IMR-90 (cell line): Measurements from ENCODE around the gene NGFR. TPM values are rescaled to one million over a fixed set of nuclear protein-coding genes. Genes with fewer than 3 reads are reported as not detected.

Experiments used
- ATAC-seq: fragments of 200-7000 bp; cut with Tn5 transposase; 2 replicates; pipeline ENCODE4 v1.9.1; 2020; ENCODE audit warnings: low read depth, mild to moderate bottlenecking, moderate library complexity
- BruUV-seq: library from RNA; stranded (reverse); fragments of 400-500 nt; replicated peaks from 2 replicates; lab custom pipeline; 2021; lab: Mats Ljungman, UMichigan
- CTCF ChIA-PET: fragments of 300-600 bp; formaldehyde crosslinking; extraction: SDS; loops from one replicate; lab custom pipeline; 2021; ENCODE audit warnings: antibody characterized with exemption; lab: Yijun Ruan, JAX
- POLR2A ChIA-PET: fragments of 300-600 bp; sonication (Branson Sonifier 250); formaldehyde crosslinking; loops from one replicate; lab custom pipeline; 2022; ENCODE audit warnings: antibody characterized with exemption; ENCODE audit not compliant: unreplicated experiment; lab: Charles Lee
- DNase-seq: peaks from one replicate; pipeline ENCODE4 v3.0.0; 2013
- H2AFZ ChIP-seq: replicated peaks from 2 replicates; pipeline ENCODE3; 2013; ENCODE audit warnings: low read length, mild to moderate bottlenecking; ENCODE audit not compliant: poor library complexity
- H2AK5ac ChIP-seq: 2 replicates; pipeline ENCODE4 v1.6.1; 2013; ENCODE audit warnings: low read depth, low read length, inconsistent platforms
- H2AK9ac ChIP-seq: replicated peaks from 2 replicates; pipeline ENCODE3; 2013; ENCODE audit warnings: mild to moderate bottlenecking, low read depth, low read length, moderate library complexity; ENCODE audit not compliant: poor library complexity
- H2BK120ac ChIP-seq: 2 replicates; pipeline ENCODE4 v1.6.1; 2013; ENCODE audit warnings: low read depth, low read length, inconsistent platforms
- H2BK15ac ChIP-seq: 3 replicates; pipeline ENCODE4 v1.6.1; 2013; ENCODE audit warnings: low read depth, low read length, inconsistent platforms
- H2BK20ac ChIP-seq: 2 replicates; pipeline ENCODE4 v1.6.1; 2013; ENCODE audit warnings: low read depth, mild to moderate bottlenecking, inconsistent platforms, low read length, moderate library complexity
- H2BK5ac ChIP-seq: 2 replicates; pipeline ENCODE4 v1.6.1; 2013; ENCODE audit warnings: mild to moderate bottlenecking, low read depth, low read length, inconsistent platforms; ENCODE audit not compliant: poor library complexity, severe bottlenecking
- H3K14ac ChIP-seq: replicated peaks from 2 replicates; pipeline ENCODE4 v1.6.1; 2013; ENCODE audit warnings: low read depth, low read length, inconsistent platforms
- H3K18ac ChIP-seq: 2 replicates; pipeline ENCODE4 v1.6.1; 2013; ENCODE audit warnings: low read depth, low read length, control low read depth
- H3K23ac ChIP-seq: 2 replicates; pipeline ENCODE4 v1.6.1; 2013; ENCODE audit warnings: low read depth, low read length, inconsistent platforms
- H3K27ac ChIP-seq: 2 replicates; pipeline ENCODE4 v1.5.1; 2013; ENCODE audit warnings: mild to moderate bottlenecking, control low read depth, low read length; ENCODE audit not compliant: insufficient read depth
- H3K27me3 ChIP-seq: 2 replicates; pipeline ENCODE4 v1.6.1; 2013; ENCODE audit warnings: low read length; ENCODE audit not compliant: control insufficient read depth, insufficient read depth
- H3K36me3 ChIP-seq: 2 replicates; pipeline ENCODE4 v1.6.1; 2013; ENCODE audit warnings: low read length, mixed read lengths; ENCODE audit not compliant: control insufficient read depth, insufficient read depth
- H3K4ac ChIP-seq: 2 replicates; pipeline ENCODE4 v1.6.1; 2013; ENCODE audit warnings: low read depth, low read length, inconsistent platforms
- H3K4me1 ChIP-seq: 2 replicates; pipeline ENCODE4 v1.6.1; 2013; ENCODE audit warnings: low read length, mixed read lengths; ENCODE audit not compliant: control insufficient read depth, insufficient read depth
- H3K4me2 ChIP-seq: 2 replicates; pipeline ENCODE4 v1.6.1; 2013; ENCODE audit warnings: low read depth, mild to moderate bottlenecking, control low read depth, low read length, moderate library complexity
- H3K4me3 ChIP-seq: 2 replicates; pipeline ENCODE4 v1.5.1; 2013; ENCODE audit warnings: low read depth, mild to moderate bottlenecking, control low read depth, low read length, moderate library complexity; ENCODE audit not compliant: insufficient read depth
- H3K56ac ChIP-seq: 2 replicates; pipeline ENCODE4 v1.6.1; 2013; ENCODE audit warnings: low read length, inconsistent platforms; ENCODE audit not compliant: insufficient read depth; ENCODE audit errors: extremely low read depth
- H3K79me1 ChIP-seq, 2 experiments: 2 replicates each; pipeline ENCODE4 v1.6.1; 2013; ENCODE audit warnings: low read length in 2 of 2, inconsistent platforms in 1 of 2, low read depth in 1 of 2
- H3K9ac ChIP-seq: 2 replicates; pipeline ENCODE4 v1.6.1; 2013; ENCODE audit warnings: low read depth, low read length, control low read depth
- H3K9me1 ChIP-seq: 2 replicates; pipeline ENCODE4 v1.6.1; 2013; ENCODE audit warnings: low read length, inconsistent platforms; ENCODE audit not compliant: insufficient read depth
- H3K9me3 ChIP-seq: 2 replicates; pipeline ENCODE4 v1.6.1; 2013; ENCODE audit warnings: low read length; ENCODE audit not compliant: control insufficient read depth, insufficient read depth
- H4K20me1 ChIP-seq: 2 replicates; pipeline ENCODE4 v1.6.1; 2013; ENCODE audit warnings: low read length, inconsistent platforms; ENCODE audit not compliant: insufficient read depth
- H4K5ac ChIP-seq: 2 replicates; pipeline ENCODE4 v1.6.1; 2013; ENCODE audit warnings: mild to moderate bottlenecking, low read depth, low read length, control low read depth
- H4K8ac ChIP-seq, 2 experiments: 2 replicates each; pipeline ENCODE4 v1.6.1; 2013; ENCODE audit warnings: low read depth in 2 of 2, low read length in 2 of 2, control low read depth in 1 of 2, inconsistent platforms in 1 of 2
- H4K91ac ChIP-seq: 2 replicates; pipeline ENCODE4 v1.6.1; 2013; ENCODE audit warnings: low read depth, low read length, inconsistent platforms; ENCODE audit not compliant: insufficient read depth
- BHLHE40 ChIP-seq: fragments of 150-350 bp; IDR thresholded peaks from 2 replicates; pipeline ENCODE4 v1.6.1; 2016; ENCODE audit warnings: mild to moderate bottlenecking, low read depth, low read length
- CEBPB ChIP-seq: IDR thresholded peaks from 2 replicates; pipeline ENCODE4 v1.6.1; 2012; ENCODE audit warnings: low read depth, low read length, improper control_type of control experiment
- CHD1 ChIP-seq: IDR thresholded peaks from 2 replicates; pipeline ENCODE4 v1.6.1; 2012; ENCODE audit warnings: low read depth, low read length, improper control_type of control experiment
- CTCF ChIP-seq: conservative IDR thresholded peaks from 2 replicates; pipeline ENCODE4 v1.5.1; 2012; ENCODE audit warnings: mild to moderate bottlenecking, low read depth, low read length, improper control_type of control experiment
- ELK1 ChIP-seq: fragments of 150-350 bp; IDR thresholded peaks from 2 replicates; pipeline ENCODE4 v1.6.1; 2016; ENCODE audit warnings: low read depth, mild to moderate bottlenecking, low read length, moderate library complexity, borderline replicate concordance
- FOS ChIP-seq: fragments of 150-350 bp; IDR thresholded peaks from 2 replicates; pipeline ENCODE4 v1.6.1; 2016; ENCODE audit warnings: low read depth, low read length
- MAFK ChIP-seq: IDR thresholded peaks from 2 replicates; pipeline ENCODE4 v1.6.1; 2012; ENCODE audit warnings: low read depth, low read length, improper control_type of control experiment
- MAZ ChIP-seq: IDR thresholded peaks from 2 replicates; pipeline ENCODE4 v1.6.1; 2012; ENCODE audit warnings: low read depth, mild to moderate bottlenecking, low read length, improper control_type of control experiment, moderate library complexity, borderline replicate concordance
- MXI1 ChIP-seq: IDR thresholded peaks from 2 replicates; pipeline ENCODE4 v1.6.1; 2012; ENCODE audit warnings: low read depth, mild to moderate bottlenecking, low read length, moderate library complexity, borderline replicate concordance
- NFE2L2 ChIP-seq: fragments of 150-350 bp; IDR thresholded peaks from 2 replicates; pipeline ENCODE4 v1.6.1; 2016; ENCODE audit warnings: low read depth, mild to moderate bottlenecking, low read length
- POLR2A ChIP-seq: IDR thresholded peaks from 2 replicates; pipeline ENCODE4 v1.6.1; 2012; ENCODE audit warnings: mild to moderate bottlenecking, low read depth, low read length
- RAD21 ChIP-seq: IDR thresholded peaks from 2 replicates; pipeline ENCODE4 v1.6.1; 2012; ENCODE audit warnings: low read length, improper control_type of control experiment
- RCOR1 ChIP-seq: IDR thresholded peaks from 2 replicates; pipeline ENCODE4 v1.6.1; 2012; ENCODE audit warnings: mild to moderate bottlenecking, low read length, improper control_type of control experiment; ENCODE audit not compliant: insufficient replicate concordance
- RFX5 ChIP-seq: IDR thresholded peaks from 2 replicates; pipeline ENCODE4 v1.8.0; 2012; ENCODE audit warnings: low read depth, mild to moderate bottlenecking, low read length, moderate library complexity
- SMC3 ChIP-seq: fragments of 150-350 bp; IDR thresholded peaks from 2 replicates; pipeline ENCODE4 v1.6.1; 2016; ENCODE audit warnings: low read depth, mild to moderate bottlenecking, antibody characterized with exemption, low read length, moderate library complexity
- WGBS, 2 experiments: methylation state at CpG; one replicate each; pipeline versions ENCODE4 v1.1.5 to v1.1.7; 2013; ENCODE audit warnings: missing lambda C conversion rate in 2 of 2; ENCODE audit not compliant: insufficient read length in 1 of 2; ENCODE audit errors: extremely low coverage in 2 of 2; 5-methylcytosine and 5-hydroxymethylcytosine counted together
- dilution Hi-C: fragments of 300-500 bp; cut with HindIII; formaldehyde crosslinking; loops from one replicate; pipeline ENCODE4 v1.14.3; 2018; ENCODE audit warnings: low sequenced_read_pairs; ENCODE audit not compliant: unreplicated experiment
- in situ Hi-C: fragments of 300-500 bp; cut with MboI; formaldehyde crosslinking; loops from 3 replicates; pipeline ENCODE4 v1.14.3; 2019; ENCODE audit warnings: low sequenced_read_pairs, inconsistent platforms, mixed read lengths
- intact Hi-C: fragments of 100-400 bp; cut with micrococcal nuclease; formaldehyde crosslinking; loops from 2 replicates; pipeline ENCODE4 v1.10.0; 2022
- polyA plus RNA-seq, 3 experiments: library from polyadenylated mRNA; depleted of rRNA; stranded (reverse); fragments of >200 nt; gene quantifications; 2 replicates each; pipeline ENCODE4 v1.2.3, GENCODE V29; 2012; ENCODE audit warnings: low replicate concordance in 1 of 3
- total RNA-seq: library from RNA; depleted of rRNA; stranded (reverse); fragments of >200 nt; gene quantifications from 2 replicates; pipeline ENCODE4 v1.2.3, GENCODE V29; 2012
- TF ChIP-seq, protein P1 (sequence below): fragments of 150-350 bp; IDR thresholded peaks from 2 replicates; pipeline ENCODE4 v1.6.1; 2017; ENCODE audit warnings: mild to moderate bottlenecking, antibody characterized with exemption, low read length, low read depth

The NGFR gene
- total and polyA plus RNA-seq, 2 of the 4 experiments (the other 2 are of a cell fraction), result 0.15 to 0.18 TPM

- no peak overlapping the region for H3K9ac ChIP-seq
- no peak overlapping the region for H4K91ac ChIP-seq
- H3K36me3 ChIP-seq, result no peaks in the 10 kb centered on the region
- H4K20me1 ChIP-seq, result no peaks in the 10 kb centered on the region
- dilution Hi-C loops, result no loop called here
- CTCF ChIA-PET, result no interaction called here
- no peaks in the 10 kb centered on the region for H3K9me1 ChIP-seq
- POLR2A ChIA-PET, result no interaction called here
- H2AK9ac ChIP-seq, result no peak overlapping the region
- H3K4me3 ChIP-seq, result no peak overlapping the region
- H3K23ac ChIP-seq, result no peak overlapping the region
- H4K5ac ChIP-seq, result no peak overlapping the region
- no peak overlapping the region for H2AK5ac ChIP-seq
- in situ Hi-C loops, result no loop called here
- H4K8ac ChIP-seq, result no peak overlapping the region
- no TSS peak for BruUV-seq
- intact Hi-C loops, result no loop called here
- no peak overlapping the region for H3K18ac ChIP-seq
- peaks cover 12% of the 10 kb centered on the region for H3K9me3 ChIP-seq
- H2BK120ac ChIP-seq, result no peak overlapping the region
- DNase-seq, result no peak
- no peak for ATAC-seq
- no peak overlapping the region for H3K14ac ChIP-seq
- H3K56ac ChIP-seq, result no peak overlapping the region
- H2BK15ac ChIP-seq, result no peak overlapping the region
- no peak overlapping the region for H3K27ac ChIP-seq
- H3K4me1 ChIP-seq, result peaks cover 2% of the 10 kb centered on the region; the same call in 1 of the 2 replicates
- H2BK5ac ChIP-seq, result no peak overlapping the region
- H3K79me1 ChIP-seq, result no peaks in the 10 kb centered on the region
- no peak overlapping the region for H3K4me2 ChIP-seq
- no CpG with 5 or more reads among the region's 1 CpG for WGBS, 2 experiments
- H2BK20ac ChIP-seq, result no peak overlapping the region
- TF ChIP-seq ELK1 (no peak), SMC3 (no peak), POLR2A (no peak), RAD21 (no peak), RCOR1 (no peak), MAZ (no peak), CHD1 (no peak), MXI1 (no peak), BHLHE40 (no peak), FOS (no peak), RFX5 (no peak), CEBPB (no peak), NFE2L2 (no peak), MAFK (no peak), CTCF (no peak)
- TF ChIP-seq, protein P1, sequence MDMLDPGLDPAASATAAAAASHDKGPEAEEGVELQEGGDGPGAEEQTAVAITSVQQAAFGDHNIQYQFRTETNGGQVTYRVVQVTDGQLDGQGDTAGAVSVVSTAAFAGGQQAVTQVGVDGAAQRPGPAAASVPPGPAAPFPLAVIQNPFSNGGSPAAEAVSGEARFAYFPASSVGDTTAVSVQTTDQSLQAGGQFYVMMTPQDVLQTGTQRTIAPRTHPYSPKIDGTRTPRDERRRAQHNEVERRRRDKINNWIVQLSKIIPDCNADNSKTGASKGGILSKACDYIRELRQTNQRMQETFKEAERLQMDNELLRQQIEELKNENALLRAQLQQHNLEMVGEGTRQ, result no peak
- no peak overlapping the region for H3K4ac ChIP-seq
- H3K27me3 ChIP-seq, result peaks cover 84% of the 10 kb centered on the region
- H2AFZ ChIP-seq, result no peak overlapping the region
Observed at GRCh38 chr17:49466436-49466835, 28.7 kb upstream of the NGFR start.
